GM23338 (cell line): ENCODE data around the gene FBXW8. TPM values are rescaled to one million over a fixed set of nuclear protein-coding genes. Genes with fewer than 3 reads are reported as not detected.

Source experiments
- ATAC-seq: fragments of 200-7000 bp; cut with Tn5 transposase; 3 replicates; pipeline ENCODE4 v1.9.1; 2020
- DNase-seq: peaks from one replicate; pipeline ENCODE4 v3.0.0-alpha.2; 2015; ENCODE audit warnings: low spot score
- H2AFZ ChIP-seq: fragments of 200-600 bp; sonication (generic); 2 replicates; pipeline ENCODE4 v1.8.0; 2016; ENCODE audit warnings: antibody characterized with exemption, mild to moderate bottlenecking, moderate library complexity
- H3F3A ChIP-seq: fragments of 200-600 bp; sonication (generic); replicated peaks from 2 replicates; pipeline ENCODE4 v1.8.0; 2017; ENCODE audit warnings: antibody characterized with exemption, mixed run types, low read depth
- H3K27ac ChIP-seq: fragments of 200-600 bp; sonication (generic); 2 replicates; pipeline ENCODE4 v1.6.1; 2016; ENCODE audit warnings: low read depth
- H3K27me3 ChIP-seq: fragments of 200-600 bp; sonication (generic); 2 replicates; pipeline ENCODE4 v1.8.0; 2016; ENCODE audit warnings: mild to moderate bottlenecking, mixed run types, moderate library complexity; ENCODE audit not compliant: insufficient read depth
- H3K36me3 ChIP-seq: fragments of 200-600 bp; sonication (generic); 2 replicates; pipeline ENCODE4 v1.8.0; 2016; ENCODE audit warnings: mild to moderate bottlenecking; ENCODE audit not compliant: insufficient read depth
- H3K4me1 ChIP-seq: fragments of 200-600 bp; sonication (generic); 2 replicates; pipeline ENCODE4 v1.8.0; 2016; ENCODE audit warnings: mild to moderate bottlenecking, moderate library complexity; ENCODE audit not compliant: insufficient read depth
- H3K4me2 ChIP-seq: fragments of 200-600 bp; sonication (generic); 2 replicates; pipeline ENCODE4 v1.7.1; 2017; ENCODE audit warnings: mixed run types
- H3K4me3 ChIP-seq: fragments of 200-600 bp; sonication (generic); 2 replicates; pipeline ENCODE4 v1.6.1; 2016; ENCODE audit warnings: mixed run types
- H3K79me2 ChIP-seq: fragments of 200-600 bp; sonication (generic); replicated peaks from 2 replicates; pipeline ENCODE4 v1.8.0; 2017; ENCODE audit warnings: mild to moderate bottlenecking; ENCODE audit not compliant: insufficient read depth
- H3K9me2 ChIP-seq: fragments of 200-600 bp; sonication (generic); 2 replicates; pipeline ENCODE4 v1.8.0; 2017; ENCODE audit not compliant: insufficient read depth
- H4K20me1 ChIP-seq: fragments of 200-600 bp; sonication (generic); replicated peaks from 2 replicates; pipeline ENCODE4 v1.8.0; 2017; ENCODE audit warnings: mild to moderate bottlenecking; ENCODE audit not compliant: insufficient read depth
- H3K27ac Mint-ChIP-seq: 2 replicates; pipeline ENCODE4 v1.8.0; 2020; ENCODE audit warnings: inconsistent platforms, mild to moderate bottlenecking, moderate library complexity, mixed read lengths
- H3K27me3 Mint-ChIP-seq: 3 replicates; pipeline ENCODE4 v1.8.0; 2022; ENCODE audit warnings: low read depth, mild to moderate bottlenecking, moderate library complexity, mixed read lengths, inconsistent platforms; ENCODE audit not compliant: insufficient read depth, poor library complexity
- H3K36me3 Mint-ChIP-seq: 3 replicates; pipeline ENCODE4 v1.8.0; 2021; ENCODE audit warnings: low read depth, mild to moderate bottlenecking, inconsistent platforms, moderate library complexity, mixed read lengths
- H3K4me1 Mint-ChIP-seq: 3 replicates; pipeline ENCODE4 v1.8.0; 2020; ENCODE audit warnings: mild to moderate bottlenecking, inconsistent platforms, mixed read lengths
- H3K4me3 Mint-ChIP-seq: 3 replicates; pipeline ENCODE4 v1.8.0; 2021; ENCODE audit warnings: moderate library complexity, mild to moderate bottlenecking, inconsistent platforms, mixed read lengths
- H3K9me3 Mint-ChIP-seq: 3 replicates; pipeline ENCODE4 v1.8.0; 2020; ENCODE audit warnings: moderate library complexity, mild to moderate bottlenecking, inconsistent platforms, mixed read lengths
- CREB1 ChIP-seq: fragments of 250-450 bp; sonication (Bioruptor Pico); IDR thresholded peaks from 2 replicates; pipeline ENCODE4 v1.5.0; 2020; ENCODE audit warnings: low read depth, mild to moderate bottlenecking, moderate library complexity
- CTCF ChIP-seq, 2 experiments: fragments of 200-600 bp in 1 of 2; sonication (generic) in 1 of 2; conservative IDR thresholded peaks; 2 replicates each; pipeline versions ENCODE4 v1.5.1 to v1.6.1; 2016 to 2017; ENCODE audit warnings: antibody characterized with exemption in 2 of 2, low read depth in 2 of 2, mild to moderate bottlenecking in 2 of 2, moderate library complexity in 1 of 2
- ETS1 ChIP-seq: IDR thresholded peaks from 2 replicates; pipeline ENCODE4 v1.6.1; 2016; ENCODE audit warnings: antibody characterized with exemption
- EZH2 ChIP-seq: fragments of 200-600 bp; sonication (generic); IDR thresholded peaks from one replicate; pipeline ENCODE4 v1.8.0; 2017; ENCODE audit warnings: antibody characterized with exemption, mild to moderate bottlenecking, low read depth; ENCODE audit not compliant: unreplicated experiment
- EZH2phosphoT487 ChIP-seq: fragments of 200-600 bp; sonication (generic); IDR thresholded peaks from one replicate; pipeline ENCODE4 v1.8.1; 2018; ENCODE audit warnings: antibody characterized with exemption; ENCODE audit not compliant: unreplicated experiment
- JUNB ChIP-seq: IDR thresholded peaks from one replicate; pipeline ENCODE4 v1.6.1; 2016; ENCODE audit warnings: antibody characterized with exemption; ENCODE audit not compliant: unreplicated experiment
- NANOG ChIP-seq: IDR thresholded peaks from 2 replicates; pipeline ENCODE4 v1.6.1; 2016; ENCODE audit warnings: antibody characterized with exemption, borderline replicate concordance
- POLR2AphosphoS5 ChIP-seq: IDR thresholded peaks from 2 replicates; pipeline ENCODE4 v1.6.1; 2016; ENCODE audit warnings: antibody characterized with exemption, low read depth
- STAT1 ChIP-seq: IDR thresholded peaks from one replicate; pipeline ENCODE4 v1.6.1; 2016; ENCODE audit warnings: antibody characterized with exemption; ENCODE audit not compliant: unreplicated experiment
- ZNF114 ChIP-seq: fragments of 250-450 bp; sonication (Bioruptor Pico); IDR thresholded peaks from 2 replicates; pipeline ENCODE4 v1.5.0; 2020; ENCODE audit warnings: mild to moderate bottlenecking, moderate library complexity
- ZNF331 ChIP-seq: fragments of 250-450 bp; sonication (Bioruptor Pico); IDR thresholded peaks from 2 replicates; pipeline ENCODE4 v1.5.0; 2020; ENCODE audit warnings: low read depth, mild to moderate bottlenecking, moderate library complexity
- ZNF462 ChIP-seq: fragments of 250-450 bp; sonication (Bioruptor Pico); IDR thresholded peaks from 2 replicates; pipeline ENCODE4 v1.5.0; 2020; ENCODE audit warnings: mild to moderate bottlenecking, moderate library complexity
- polyA plus RNA-seq: library from polyadenylated mRNA; unstranded; fragments of >200 nt; fragmentation: Nextera tagmentation; extraction: Ambion mirVana; gene quantifications from 2 replicates; pipeline ENCODE4 v1.2.1, GENCODE V29; 2016
- total RNA-seq: library from RNA; depleted of rRNA; stranded (reverse); fragments of >200 nt; shearing (Covaris generic); gene quantifications from 2 replicates; pipeline ENCODE4 v1.2.3, GENCODE V29; 2014
- TF ChIP-seq, protein P1 (sequence below): IDR thresholded peaks from one replicate; pipeline ENCODE4 v1.6.1; 2018; ENCODE audit warnings: antibody characterized with exemption; ENCODE audit not compliant: unreplicated experiment

FBXW8 gene
- total and polyA plus RNA-seq, 2 experiments from 2014 or later: 4.6 to 13.9 TPM

DNA sequence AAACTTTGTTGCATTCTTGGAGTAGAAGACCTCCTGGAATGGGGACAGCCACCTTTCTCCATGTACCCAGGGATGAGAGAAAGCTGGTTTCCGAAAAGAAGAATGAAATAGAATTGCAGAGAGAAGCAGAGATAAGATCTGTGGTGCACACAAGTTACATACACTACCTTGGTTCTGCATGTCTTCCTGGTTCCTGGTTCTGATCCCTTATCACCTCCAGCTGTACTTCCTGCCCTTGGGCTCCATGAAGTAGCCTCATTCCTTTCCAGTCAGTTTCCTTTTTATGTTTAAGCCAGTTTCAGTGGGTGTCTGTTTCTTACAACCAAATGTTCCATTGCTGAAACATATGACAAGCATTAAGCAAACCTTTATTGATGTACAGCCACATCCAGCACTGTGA is 69.3 kb downstream of the FBXW8 start:
- H3K27me3 ChIP-seq: no peaks in the 10 kb centered on the region
- H3K36me3 ChIP-seq: no peaks in the 10 kb centered on the region
- DNase-seq: no peak
- no peak overlapping the region for H3K4me3 ChIP-seq
- H3K36me3 Mint-ChIP-seq: no peaks in the 10 kb centered on the region; the same call in 2 of the 3 replicates
- no peak overlapping the region for H3K4me3 Mint-ChIP-seq
- H3K4me1 ChIP-seq: peaks cover 13% of the 10 kb centered on the region
- H3K9me3 Mint-ChIP-seq: no peaks in the 10 kb centered on the region; the same call in 2 of the 3 replicates
- H3F3A ChIP-seq: 0 out of 2 replicates have a peak, but pooled peaks cover 3% of the 10 kb centered on the region
- H3K27me3 Mint-ChIP-seq: peaks cover 2% of the 10 kb centered on the region
- H3K27ac Mint-ChIP-seq: no peak overlapping the region
- TF ChIP-seq EZH2: no peak
- TF ChIP-seq CTCF (conservative IDR thresholded peaks at IDR 0.05; ENCODE audit: low read depth in 2 of 2): no peak
- TF ChIP-seq, protein P1, sequence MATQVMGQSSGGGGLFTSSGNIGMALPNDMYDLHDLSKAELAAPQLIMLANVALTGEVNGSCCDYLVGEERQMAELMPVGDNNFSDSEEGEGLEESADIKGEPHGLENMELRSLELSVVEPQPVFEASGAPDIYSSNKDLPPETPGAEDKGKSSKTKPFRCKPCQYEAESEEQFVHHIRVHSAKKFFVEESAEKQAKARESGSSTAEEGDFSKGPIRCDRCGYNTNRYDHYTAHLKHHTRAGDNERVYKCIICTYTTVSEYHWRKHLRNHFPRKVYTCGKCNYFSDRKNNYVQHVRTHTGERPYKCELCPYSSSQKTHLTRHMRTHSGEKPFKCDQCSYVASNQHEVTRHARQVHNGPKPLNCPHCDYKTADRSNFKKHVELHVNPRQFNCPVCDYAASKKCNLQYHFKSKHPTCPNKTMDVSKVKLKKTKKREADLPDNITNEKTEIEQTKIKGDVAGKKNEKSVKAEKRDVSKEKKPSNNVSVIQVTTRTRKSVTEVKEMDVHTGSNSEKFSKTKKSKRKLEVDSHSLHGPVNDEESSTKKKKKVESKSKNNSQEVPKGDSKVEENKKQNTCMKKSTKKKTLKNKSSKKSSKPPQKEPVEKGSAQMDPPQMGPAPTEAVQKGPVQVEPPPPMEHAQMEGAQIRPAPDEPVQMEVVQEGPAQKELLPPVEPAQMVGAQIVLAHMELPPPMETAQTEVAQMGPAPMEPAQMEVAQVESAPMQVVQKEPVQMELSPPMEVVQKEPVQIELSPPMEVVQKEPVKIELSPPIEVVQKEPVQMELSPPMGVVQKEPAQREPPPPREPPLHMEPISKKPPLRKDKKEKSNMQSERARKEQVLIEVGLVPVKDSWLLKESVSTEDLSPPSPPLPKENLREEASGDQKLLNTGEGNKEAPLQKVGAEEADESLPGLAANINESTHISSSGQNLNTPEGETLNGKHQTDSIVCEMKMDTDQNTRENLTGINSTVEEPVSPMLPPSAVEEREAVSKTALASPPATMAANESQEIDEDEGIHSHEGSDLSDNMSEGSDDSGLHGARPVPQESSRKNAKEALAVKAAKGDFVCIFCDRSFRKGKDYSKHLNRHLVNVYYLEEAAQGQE: no peak
- TF ChIP-seq ZNF462 (CRISPR knock-in tag): no peak
- no peak for TF ChIP-seq NANOG
- no peak for TF ChIP-seq JUNB
- TF ChIP-seq ZNF331 (CRISPR knock-in tag): no peak
- TF ChIP-seq POLR2AphosphoS5: no peak
- TF ChIP-seq EZH2phosphoT487: no peak
- no peak for TF ChIP-seq CREB1 (CRISPR knock-in tag)
- no peak for TF ChIP-seq ZNF114 (CRISPR knock-in tag)
- TF ChIP-seq ETS1: no peak
- TF ChIP-seq STAT1: no peak
- H3K4me2 ChIP-seq: no peak overlapping the region
- no peak for ATAC-seq
- H3K9me2 ChIP-seq: no peaks in the 10 kb centered on the region
- no peaks in the 10 kb centered on the region for H3K79me2 ChIP-seq
- H2AFZ ChIP-seq: no peak overlapping the region
- H4K20me1 ChIP-seq: no peaks in the 10 kb centered on the region
- H3K4me1 Mint-ChIP-seq: peaks cover 35% of the 10 kb centered on the region
- H3K27ac ChIP-seq: no peak overlapping the region
